Spinal cord (tissue), 10 donors: Measurements from ENCODE around the gene HSPB1. TPM values are rescaled to one million over a fixed set of nuclear protein-coding genes. Genes with fewer than 3 reads are reported as not detected.
A peak's percentile ranks its signal among the peaks of the same experiment; 100 is the strongest.

Source experiments
- DNase-seq, 6 donors: peaks; one replicate each; pipeline versions ENCODE4 v3.0.0 to v3.0.0-alpha.2; 2013 to 2015; ENCODE audit warnings: low spot score in 6 of 6, low read depth in 4 of 6
- H3K27ac ChIP-seq: one replicate; pipeline ENCODE4 v1.5.1; 2013; ENCODE audit warnings: low read depth, low read length, control low read depth
- H3K27me3 ChIP-seq: one replicate; pipeline ENCODE4 v1.6.1; 2013; ENCODE audit warnings: low read length; ENCODE audit not compliant: control insufficient read depth, insufficient read depth
- H3K36me3 ChIP-seq: one replicate; pipeline ENCODE4 v1.6.1; 2013; ENCODE audit warnings: low read length; ENCODE audit not compliant: control insufficient read depth, insufficient read depth
- H3K4me1 ChIP-seq: one replicate; pipeline ENCODE4 v1.6.1; 2013; ENCODE audit warnings: low read length; ENCODE audit not compliant: control insufficient read depth, insufficient read depth
- H3K4me3 ChIP-seq: one replicate; pipeline ENCODE4 v1.5.1; 2013; ENCODE audit warnings: low read depth, low read length, control low read depth
- H3K9me3 ChIP-seq: one replicate; pipeline ENCODE4 v1.6.1; 2013; ENCODE audit warnings: low read length; ENCODE audit not compliant: control insufficient read depth, insufficient read depth
- WGBS: methylation state at CpG from one replicate; pipeline ENCODE4 v1.1.5; 2013; ENCODE audit warnings: missing lambda C conversion rate; ENCODE audit not compliant: insufficient coverage; 5-methylcytosine and 5-hydroxymethylcytosine counted together
- long read RNA-seq, 4 donors: transcript quantifications; one replicate each; lab custom pipeline, GENCODE V29; 2026
- polyA plus RNA-seq, 2 donors: library from polyadenylated mRNA; unstranded; fragments of 120-200 nt; gene quantifications; one replicate each; pipeline ENCODE4 v1.2.1, GENCODE V29; 2013; ENCODE audit not compliant: insufficient read length in 2 of 2
- total RNA-seq, 2 donors: library from RNA; depleted of rRNA in 1 of 2; stranded (reverse); fragments of 120-200 nt in 1 of 2; fragments of >200 nt in 1 of 2; gene quantifications; one replicate each; pipeline versions ENCODE4 v1.2.3 to v1.2.4, GENCODE V29; 2013 to 2014
- donor health status: healthy.

The HSPB1 gene
- total RNA-seq: 10 to 100 TPM; 17.4 to 55.2 TPM
- polyA plus RNA-seq: 100 to 1,000 TPM; 201 to 214 TPM
- long read RNA-seq, donor 1, transcript HSPB1-203 (2 exons, 1,455 nt): minor isoform, 17 of 143 reads
- long read RNA-seq, donor 1, transcript HSPB1-201 (3 exons, 909 nt): major isoform, 119 of 143 reads
- long read RNA-seq, donor 1, partial matches to known transcripts: 7 of 143 reads
- long read RNA-seq, donor 1, other reads (novel, unspliced or antisense): 0 of 143 reads
- long read RNA-seq, donor 2, transcript HSPB1-201 (3 exons, 909 nt): major isoform, 91 of 109 reads
- long read RNA-seq, donor 2, transcript HSPB1-203 (2 exons, 1,455 nt): minor isoform, 11 of 109 reads
- long read RNA-seq, donor 2, partial matches to known transcripts: 7 of 109 reads
- long read RNA-seq, donor 2, other reads (novel, unspliced or antisense): 0 of 109 reads
- long read RNA-seq, donor 3, transcript HSPB1-201 (3 exons, 909 nt): major isoform, 71 of 93 reads
- long read RNA-seq, donor 3, transcript HSPB1-203 (2 exons, 1,455 nt): minor isoform, 13 of 93 reads
- long read RNA-seq, donor 3, partial matches to known transcripts: 9 of 93 reads
- long read RNA-seq, donor 3, other reads (novel, unspliced or antisense): 0 of 93 reads
- long read RNA-seq, donor 4, transcript HSPB1-201 (3 exons, 909 nt): major isoform, 372 of 433 reads
- long read RNA-seq, donor 4, transcript HSPB1-203 (2 exons, 1,455 nt): minor isoform, 61 of 433 reads
- long read RNA-seq, donor 4, partial matches to known transcripts: 0 of 433 reads
- long read RNA-seq, donor 4, other reads (novel, unspliced or antisense): 0 of 433 reads

- Histone ChIP-seq H3K9me3 (no peaks in the 10 kb centered on the region), H3K27ac (peak within 1 kb of the TSS; percentile 97), H3K4me1 (peaks cover 45% of the 10 kb centered on the region), H3K36me3 (peaks cover 16% of the 10 kb centered on the region), H3K4me3 (peak within 1 kb of the TSS; percentile 89), H3K27me3 (no peaks in the 10 kb centered on the region)
- under 1% methylated on average over 73 of the region's 75 CpGs for WGBS
- peak in 3 of 6 donors; percentile 77 to 94 (median 92) for DNase-seq
Measured at GRCh38 chr7:76302347-76303201, at the start of gene HSPB1. TSS of gene HSPB1 (plus strand) at chr7:76302673. CDS start at chr7:76302713, 40 bp downstream.

- 80% methylated on average over 1 of the region's 4 CpGs for WGBS
- DNase-seq: no peak
- peaks cover 14% of the 10 kb centered on the region for H3K4me1 ChIP-seq
- peaks cover 5% of the 10 kb centered on the region for H3K36me3 ChIP-seq
- H3K4me3 ChIP-seq: no peak overlapping the region
- peaks cover 8% of the 10 kb centered on the region for H3K27me3 ChIP-seq
- no peak overlapping the region for H3K27ac ChIP-seq
- H3K9me3 ChIP-seq: no peaks in the 10 kb centered on the region
Measured at GRCh38 chr7:76254781-76255180, 47.7 kb upstream of the HSPB1 start.

- 27% methylated on average over 7 of the region's 8 CpGs for WGBS
- Histone ChIP-seq H3K27me3 (peaks cover 8% of the 10 kb centered on the region), H3K4me3 (no peak overlapping the region), H3K27ac (no peak overlapping the region), H3K36me3 (peaks cover 13% of the 10 kb centered on the region), H3K9me3 (no peaks in the 10 kb centered on the region), H3K4me1 (peaks cover 7% of the 10 kb centered on the region)
- peak in 1 of 6 donors; percentile 39 for DNase-seq
Measured at GRCh38 chr7:76257973-76258372, 44.5 kb upstream of the HSPB1 start.

- Histone ChIP-seq H3K4me1 (peaks cover 7% of the 10 kb centered on the region), H3K9me3 (no peaks in the 10 kb centered on the region), H3K36me3 (peaks cover 15% of the 10 kb centered on the region), H3K27me3 (peaks cover 8% of the 10 kb centered on the region), H3K27ac (no peak overlapping the region), H3K4me3 (peak overlapping the region; percentile 9)
- DNase-seq: no peak
- 14% methylated on average over 30 of the region's 50 CpGs for WGBS
Measured at GRCh38 chr7:76259124-76260093, 43.1 kb upstream of the HSPB1 start.

GRCh38 chr7:76260171-76260703 is 42.2 kb upstream of the HSPB1 start:
- Histone ChIP-seq H3K36me3 (peaks cover 20% of the 10 kb centered on the region), H3K9me3 (no peaks in the 10 kb centered on the region), H3K27ac (no peak overlapping the region), H3K27me3 (peaks cover 8% of the 10 kb centered on the region), H3K4me3 (no peak overlapping the region), H3K4me1 (peaks cover 7% of the 10 kb centered on the region)
- WGBS: 3% methylated on average over 14 of the region's 28 CpGs
- peak in 1 of 6 donors; percentile 49 for DNase-seq

- Histone ChIP-seq H3K4me3 (no peak overlapping the region), H3K27me3 (peaks cover 8% of the 10 kb centered on the region), H3K36me3 (peaks cover 20% of the 10 kb centered on the region), H3K27ac (no peak overlapping the region), H3K9me3 (no peaks in the 10 kb centered on the region), H3K4me1 (peaks cover 7% of the 10 kb centered on the region)
- no peak for DNase-seq
- 92% methylated on average over 9 of the region's 11 CpGs for WGBS
Measured at GRCh38 chr7:76261329-76261728, 41.1 kb upstream of the HSPB1 start.

GRCh38 chr7:76261931-76262330 is 40.5 kb upstream of the HSPB1 start:
- Histone ChIP-seq H3K36me3 (peaks cover 21% of the 10 kb centered on the region), H3K4me3 (no peak overlapping the region), H3K27me3 (peaks cover 13% of the 10 kb centered on the region), H3K9me3 (no peaks in the 10 kb centered on the region), H3K4me1 (peaks cover 10% of the 10 kb centered on the region), H3K27ac (no peak overlapping the region)
- DNase-seq: no peak
- 78% methylated on average over 4 of the region's 4 CpGs for WGBS

GRCh38 chr7:76262683-76263402 is 39.6 kb upstream of the HSPB1 start:
- no peak overlapping the region for H3K27ac ChIP-seq
- peaks cover 17% of the 10 kb centered on the region for H3K27me3 ChIP-seq
- H3K4me1 ChIP-seq: peaks cover 15% of the 10 kb centered on the region
- 89% methylated on average over 4 of the region's 7 CpGs for WGBS
- H3K9me3 ChIP-seq: no peaks in the 10 kb centered on the region
- H3K36me3 ChIP-seq: peaks cover 27% of the 10 kb centered on the region
- no peak overlapping the region for H3K4me3 ChIP-seq
- DNase-seq: peak in 2 of 6 donors; percentile 69 to 87
